ENCODE results near the gene P3H4. TPM values are rescaled to one million over a fixed set of nuclear protein-coding genes. Genes with fewer than 3 reads are reported as not detected.
A peak's percentile ranks its signal among the peaks of the same experiment; 100 is the strongest.

The P3H4 gene
- total RNA-seq, 1 experiment from 2014 or later = 36.4 TPM

DNA sequence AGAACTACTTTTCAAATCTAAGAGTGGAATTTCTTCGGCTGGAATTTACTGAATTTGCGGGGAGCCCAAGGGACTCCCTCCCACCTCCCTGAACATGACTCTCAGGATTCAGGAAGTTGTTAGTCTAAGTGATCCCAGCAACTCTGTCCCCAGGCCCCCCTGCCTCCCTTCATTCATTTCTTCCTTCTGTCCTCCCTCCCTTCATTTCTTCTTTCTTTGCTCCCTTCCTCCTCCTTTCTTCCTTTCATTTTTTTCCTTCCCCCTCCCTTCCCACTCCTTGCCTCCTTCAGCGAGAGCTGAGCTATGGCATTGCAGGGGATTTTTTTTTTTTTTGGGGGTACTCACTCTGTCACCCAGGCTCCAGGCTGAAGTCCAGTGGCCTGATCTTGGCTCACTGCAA is 14.4 kb downstream of the P3H4 start:
- TF ChIP-seq, protein P1, sequence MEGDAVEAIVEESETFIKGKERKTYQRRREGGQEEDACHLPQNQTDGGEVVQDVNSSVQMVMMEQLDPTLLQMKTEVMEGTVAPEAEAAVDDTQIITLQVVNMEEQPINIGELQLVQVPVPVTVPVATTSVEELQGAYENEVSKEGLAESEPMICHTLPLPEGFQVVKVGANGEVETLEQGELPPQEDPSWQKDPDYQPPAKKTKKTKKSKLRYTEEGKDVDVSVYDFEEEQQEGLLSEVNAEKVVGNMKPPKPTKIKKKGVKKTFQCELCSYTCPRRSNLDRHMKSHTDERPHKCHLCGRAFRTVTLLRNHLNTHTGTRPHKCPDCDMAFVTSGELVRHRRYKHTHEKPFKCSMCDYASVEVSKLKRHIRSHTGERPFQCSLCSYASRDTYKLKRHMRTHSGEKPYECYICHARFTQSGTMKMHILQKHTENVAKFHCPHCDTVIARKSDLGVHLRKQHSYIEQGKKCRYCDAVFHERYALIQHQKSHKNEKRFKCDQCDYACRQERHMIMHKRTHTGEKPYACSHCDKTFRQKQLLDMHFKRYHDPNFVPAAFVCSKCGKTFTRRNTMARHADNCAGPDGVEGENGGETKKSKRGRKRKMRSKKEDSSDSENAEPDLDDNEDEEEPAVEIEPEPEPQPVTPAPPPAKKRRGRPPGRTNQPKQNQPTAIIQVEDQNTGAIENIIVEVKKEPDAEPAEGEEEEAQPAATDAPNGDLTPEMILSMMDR (IDR thresholded peaks at IDR 0.05; ENCODE audit: unreplicated experiment) = no peak
- POLR2A ChIA-PET = interaction anchor here (1.1 to 24.1 kb wide), 2 partner anchors 16 to 109 kb away, joined by 3 to 599 read pairs; partner anchors contain the start of genes EIF1 and JUP
- H3K36me3 Mint-ChIP-seq (ENCODE audit: insufficient read depth, unreplicated experiment) = peaks cover 13% of the 10 kb centered on the region
- BruUV-seq (replicated peaks) = no TSS peak
- intact Hi-C loops (cut with micrococcal nuclease) = no loop called here
- H3K27me3 Mint-ChIP-seq (ENCODE audit: insufficient read depth, unreplicated experiment) = no peaks in the 10 kb centered on the region
- DNase-seq (ENCODE audit: unreplicated experiment) = no peak
- peaks cover 39% of the 10 kb centered on the region for H3K4me1 Mint-ChIP-seq (ENCODE audit: insufficient read depth, unreplicated experiment)
- H3K9me3 Mint-ChIP-seq (ENCODE audit: unreplicated experiment) = no peaks in the 10 kb centered on the region
- CTCF ChIA-PET = no interaction called here
- H3K27ac Mint-ChIP-seq (ENCODE audit: low read depth, unreplicated experiment) = no peak overlapping the region
- no peak overlapping the region for H3K4me3 Mint-ChIP-seq (ENCODE audit: unreplicated experiment)

DNA sequence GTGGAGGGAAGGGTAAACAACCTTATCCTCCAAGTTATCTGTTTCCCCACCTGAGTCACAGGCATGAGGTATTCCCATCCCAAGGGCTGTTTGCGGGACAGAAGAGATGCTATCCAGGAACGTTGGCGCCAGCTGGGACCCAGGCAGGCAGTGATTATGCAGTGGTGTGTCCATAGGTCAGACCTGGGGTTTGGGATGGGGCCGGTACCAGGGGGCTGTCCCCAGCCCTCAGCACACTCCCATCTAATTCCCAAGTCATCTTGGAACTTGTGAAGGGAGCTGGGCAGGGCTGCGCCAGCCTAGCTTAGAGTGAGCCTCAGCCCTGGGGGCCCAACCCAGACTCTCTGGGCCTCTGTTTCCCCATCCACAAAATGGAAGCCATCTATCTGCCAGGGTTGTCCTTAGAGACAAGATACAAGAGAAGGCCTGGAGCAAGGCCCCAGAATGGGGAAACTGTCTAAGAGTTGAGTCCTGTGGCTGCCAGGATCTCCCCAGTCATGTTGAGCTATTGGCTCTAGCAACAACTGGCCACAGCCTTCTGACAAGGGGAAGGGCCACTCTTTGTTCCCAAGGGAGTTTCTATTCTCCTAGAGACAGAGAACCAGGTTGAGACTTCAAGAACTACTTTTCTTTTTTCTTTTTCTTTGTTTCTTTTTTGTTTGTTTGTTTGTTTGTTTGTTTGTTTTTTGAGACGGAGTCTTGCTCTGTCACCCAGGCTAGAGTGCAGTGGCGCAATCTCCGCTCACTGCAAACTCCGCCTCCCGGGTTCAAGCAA is 15.4 kb downstream of the P3H4 start:
- no peak overlapping the region for H3K4me3 Mint-ChIP-seq (ENCODE audit: unreplicated experiment)
- H3K36me3 Mint-ChIP-seq (ENCODE audit: insufficient read depth, unreplicated experiment) = peaks cover 4% of the 10 kb centered on the region
- TF ChIP-seq, protein P1 (IDR thresholded peaks at IDR 0.05; ENCODE audit: unreplicated experiment) = no peak
- POLR2A ChIA-PET = interaction anchor here (0.6 to 24.1 kb wide), 2 partner anchors 15 to 235 kb away, joined by 3 to 599 read pairs; partner anchors contain the start of gene JUP
- CTCF ChIA-PET = interaction anchor here (0.9 kb wide), 1 partner anchor 11 kb away, joined by 5 read pairs; no protein-coding TSS in a partner anchor
- no peaks in the 10 kb centered on the region for H3K9me3 Mint-ChIP-seq (ENCODE audit: unreplicated experiment)
- no peaks in the 10 kb centered on the region for H3K27me3 Mint-ChIP-seq (ENCODE audit: insufficient read depth, unreplicated experiment)
- no peak for DNase-seq (ENCODE audit: unreplicated experiment)
- intact Hi-C loops (cut with micrococcal nuclease) = no loop called here
- no TSS peak for BruUV-seq (replicated peaks)
- no peak overlapping the region for H3K27ac Mint-ChIP-seq (ENCODE audit: low read depth, unreplicated experiment)
- peaks cover 38% of the 10 kb centered on the region for H3K4me1 Mint-ChIP-seq (ENCODE audit: insufficient read depth, unreplicated experiment)

DNA sequence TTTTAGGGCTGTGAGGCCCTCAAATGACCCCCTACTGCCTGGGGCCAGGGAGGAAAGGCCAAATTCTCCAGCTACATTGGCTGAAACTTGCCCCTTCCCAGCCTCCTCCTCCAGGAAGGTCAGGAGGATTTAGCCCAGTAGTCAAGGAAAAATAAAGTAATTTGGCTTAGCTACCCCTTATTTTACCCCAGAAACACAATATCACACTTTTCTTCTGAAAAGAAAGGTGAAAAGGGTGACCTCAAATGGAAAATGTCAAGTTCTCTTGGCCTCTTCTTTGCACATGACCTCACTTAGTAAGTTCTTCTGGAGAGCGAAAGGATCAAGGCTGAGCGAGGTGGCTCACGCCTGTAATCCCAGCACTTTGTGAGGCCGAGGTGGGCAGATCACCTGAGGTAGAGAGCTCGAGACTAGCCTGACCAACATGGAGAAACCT is 17.2 kb downstream of the P3H4 start:
- BruUV-seq (replicated peaks) = no TSS peak
- H3K4me3 Mint-ChIP-seq (ENCODE audit: unreplicated experiment) = no peak overlapping the region
- intact Hi-C loops (cut with micrococcal nuclease) = no loop called here
- H3K27me3 Mint-ChIP-seq (ENCODE audit: insufficient read depth, unreplicated experiment) = no peaks in the 10 kb centered on the region
- ChIA-PET CTCF (interaction anchor here (1.6 kb wide), 1 partner anchor 8 kb away, joined by 8 read pairs; the partner anchor contains the start of gene JUP), POLR2A (interaction anchor here (0.7 to 24.1 kb wide), 7 partner anchors 13 to 105 kb away, joined by 3 to 599 read pairs (median 8); partner anchors contain the start of genes EIF1, FKBP10, HAP1 and JUP)
- DNase-seq (ENCODE audit: unreplicated experiment) = no peak
- no peaks in the 10 kb centered on the region for H3K9me3 Mint-ChIP-seq (ENCODE audit: unreplicated experiment)
- peaks cover 25% of the 10 kb centered on the region for H3K4me1 Mint-ChIP-seq (ENCODE audit: insufficient read depth, unreplicated experiment)
- TF ChIP-seq, protein P1 (IDR thresholded peaks at IDR 0.05; ENCODE audit: unreplicated experiment) = no peak
- H3K27ac Mint-ChIP-seq (ENCODE audit: low read depth, unreplicated experiment) = peak overlapping the region; percentile 23
- H3K36me3 Mint-ChIP-seq (ENCODE audit: insufficient read depth, unreplicated experiment) = no peaks in the 10 kb centered on the region

DNA sequence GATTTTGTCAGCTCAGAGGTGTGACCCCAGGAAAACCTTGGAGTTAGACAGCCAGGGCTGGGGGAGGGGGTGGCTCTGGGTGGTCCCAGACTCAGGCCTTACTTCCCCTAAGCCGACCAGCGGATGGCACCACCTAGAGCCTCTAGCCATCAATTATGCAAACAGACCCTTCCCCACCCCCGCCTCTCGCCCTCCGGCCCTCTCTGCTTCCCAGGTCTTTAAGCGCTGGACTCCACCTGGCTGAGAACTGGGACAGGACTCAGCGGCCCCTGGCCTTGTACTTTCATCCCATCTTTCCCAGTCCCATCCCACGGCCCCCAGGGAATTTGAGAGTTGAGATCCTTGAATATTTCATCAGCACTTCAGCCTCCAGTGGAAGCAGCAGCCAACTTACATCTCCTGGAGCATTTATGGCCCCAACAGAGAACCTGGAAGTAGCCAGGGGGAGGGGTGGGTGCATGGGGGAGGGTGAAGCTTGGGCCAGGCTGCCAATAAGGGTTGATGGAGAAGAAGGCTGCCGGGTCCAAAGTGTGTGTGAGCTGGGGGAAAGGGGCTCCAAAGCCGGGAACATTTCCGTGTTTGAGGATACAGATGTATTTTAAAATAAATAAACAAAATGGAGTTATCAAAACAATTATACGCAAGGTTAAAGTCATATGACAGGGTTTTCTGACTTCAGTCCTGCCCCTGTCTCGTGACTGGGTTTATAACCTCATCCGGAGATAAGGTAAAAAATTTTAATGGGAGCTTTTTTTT is 17.8 kb downstream of the P3H4 start:
- ChIA-PET POLR2A (interaction anchor here (0.7 to 24.1 kb wide), 9 partner anchors 13 to 140 kb away, joined by 3 to 599 read pairs (median 4); partner anchors contain the start of genes EIF1, FKBP10, HAP1 and JUP), CTCF (interaction anchor here (0.7 to 1.6 kb wide), 2 partner anchors 8 to 36 kb away, joined by 3 to 8 read pairs; partner anchors contain the start of gene JUP)
- Mint-ChIP-seq H3K36me3 (ENCODE audit: insufficient read depth, unreplicated experiment) (no peaks in the 10 kb centered on the region), H3K27ac (ENCODE audit: low read depth, unreplicated experiment) (peak overlapping the region; percentile 96), H3K9me3 (ENCODE audit: unreplicated experiment) (no peaks in the 10 kb centered on the region), H3K4me3 (ENCODE audit: unreplicated experiment) (peak overlapping the region; percentile 71), H3K4me1 (ENCODE audit: insufficient read depth, unreplicated experiment) (peaks cover 26% of the 10 kb centered on the region), H3K27me3 (ENCODE audit: insufficient read depth, unreplicated experiment) (no peaks in the 10 kb centered on the region)
- TF ChIP-seq, protein P1 (IDR thresholded peaks at IDR 0.05; ENCODE audit: unreplicated experiment) = no peak
- peak; percentile 28 for DNase-seq (ENCODE audit: unreplicated experiment)
- intact Hi-C loops (cut with micrococcal nuclease) = no loop called here
- BruUV-seq (replicated peaks) = no TSS peak

Measured in MCF 10A (cell line).